ENCODE measurements around the gene KRTAP5-4. TPM values are rescaled to one million over a fixed set of nuclear protein-coding genes. Genes with fewer than 3 reads are reported as not detected.

KRTAP5-4 gene
- total and polyA plus RNA-seq, 2 donors (not counting 3 experiments of a cell fraction or from before 2014, with no cell fraction given): not detected

DNA sequence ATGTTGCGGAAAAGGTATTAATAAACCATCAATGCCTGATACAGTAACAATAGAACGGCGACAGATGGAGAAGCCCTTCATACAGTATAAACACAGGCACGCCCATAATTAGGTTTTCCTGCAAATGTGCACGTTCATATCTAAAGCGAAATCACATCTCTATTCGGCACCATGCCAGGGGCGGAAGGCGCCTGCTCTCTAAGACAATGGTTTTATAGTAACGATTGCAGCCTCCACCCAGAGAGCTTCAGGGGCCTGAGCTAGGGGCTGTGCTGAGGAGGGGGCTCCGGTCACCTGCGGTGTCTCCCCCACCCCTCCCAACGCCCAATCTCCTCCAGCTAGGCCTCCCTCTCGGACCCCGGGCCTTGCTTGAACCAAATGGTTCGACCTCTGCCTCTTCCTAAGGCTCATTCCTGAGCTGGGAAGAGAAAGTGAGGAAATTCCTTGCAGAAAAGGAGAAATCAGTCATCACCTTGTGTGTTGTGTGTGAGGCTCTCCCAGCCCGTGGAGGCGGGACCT lies 17.2 kb upstream of the KRTAP5-4 start:
- no peaks in the 10 kb centered on the region for H3K36me3 ChIP-seq (ENCODE audit: control insufficient read depth in 2 of 2, extremely low read depth in 1 of 2, insufficient read depth in 2 of 2, low read length in 2 of 2)
- peak; percentile 56 for DNase-seq (ENCODE audit: low read depth, low spot score)
- dilution Hi-C loops (cut with MboI; ENCODE audit: extremely low pct_ligation_motif_present, low sequenced_read_pairs) (no loop called here), intact Hi-C loops (cut with micrococcal nuclease) (loop anchor here (5.0 kb wide), 1 partner anchor 52 kb away; the partner anchor contains the start of gene KRTAP5-1)
- peak overlapping the region in 1 of 3 experiments; percentile 5 for H3K4me3 ChIP-seq (replicated peaks in 1 of 3; ENCODE audit: insufficient read depth in 1 of 3, low read depth in 1 of 3, low read length in 3 of 3)
- peak; percentile 70 for TF ChIP-seq GATA2 (IDR thresholded peaks at IDR 0.05; ENCODE audit: insufficient read depth, insufficient read length, low read depth, low read length)
- no peak for TF ChIP-seq FOS (IDR thresholded peaks at IDR 0.05; ENCODE audit: borderline replicate concordance, insufficient read depth, low read length)
- peak overlapping the region; percentile 6 for H2AFZ ChIP-seq (ENCODE audit: low read depth, low read length)
- ChIA-PET CTCF (interaction anchor here (0.7 to 4.9 kb wide), 15 partner anchors 8 to 525 kb away, joined by 3 to 74 read pairs (median 4); partner anchors contain the start of gene KRTAP5-5), POLR2A (no interaction called here)
- no peak overlapping the region for H3K9ac ChIP-seq (replicated peaks; ENCODE audit: extremely low read depth, insufficient read depth, low read length)
- no peaks in the 10 kb centered on the region for H3K79me2 ChIP-seq (ENCODE audit: control insufficient read depth, insufficient read depth, low read length)
- no peak overlapping the region for H3K27ac ChIP-seq (ENCODE audit: insufficient read depth, low read depth, low read length)
- H3K9me1 ChIP-seq (replicated peaks; ENCODE audit: control insufficient read depth, extremely low read depth, insufficient read depth, low read length): no peaks in the 10 kb centered on the region
- no peaks in the 10 kb centered on the region for H4K20me1 ChIP-seq (replicated peaks; ENCODE audit: control insufficient read depth, extremely low read depth, insufficient read depth, low read length)
- no TSS peak for BruUV-seq (replicated peaks)
- peaks cover 2 to 3% of the 10 kb centered on the region in 2 experiments for H3K27me3 ChIP-seq (ENCODE audit: control insufficient read depth in 2 of 2, insufficient read depth in 2 of 2, low read length in 2 of 2)
- peaks cover 11% of the 10 kb centered on the region for H3K4me1 ChIP-seq (ENCODE audit: control insufficient read depth, extremely low read depth, insufficient read depth, low read length)
- H3K4me2 ChIP-seq (ENCODE audit: insufficient read depth, low read length): peak overlapping the region; percentile 52
- FAIRE-seq: peak; percentile 81
- no peaks in the 10 kb centered on the region for H3K9me3 ChIP-seq (replicated peaks; ENCODE audit: control insufficient read depth, insufficient read depth, low read length)

DNA sequence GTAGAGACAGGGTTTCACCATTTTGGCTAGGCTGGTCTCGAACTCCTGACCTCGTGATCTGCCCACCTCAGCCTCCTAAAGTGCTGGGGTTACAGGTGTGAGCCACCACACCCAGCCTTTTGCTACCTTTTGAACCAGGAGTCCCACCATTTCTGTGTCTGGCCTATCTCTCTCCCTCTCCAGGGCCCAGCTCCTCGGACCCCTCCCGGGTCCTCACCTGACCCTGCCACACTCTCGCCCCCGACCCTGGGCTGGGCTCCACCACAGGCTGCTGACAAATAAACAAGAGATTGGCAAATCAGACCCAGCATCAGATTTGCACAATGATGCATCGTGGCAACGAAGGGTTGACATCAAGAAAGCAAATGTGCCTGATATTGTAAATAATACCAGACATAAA lies 16.4 kb upstream of the KRTAP5-4 start:
- FAIRE-seq (no peak), DNase-seq (ENCODE audit: low read depth, low spot score) (no peak)
- dilution Hi-C loops (cut with MboI; ENCODE audit: extremely low pct_ligation_motif_present, low sequenced_read_pairs): no loop called here
- no peaks in the 10 kb centered on the region for H3K9me3 ChIP-seq (replicated peaks; ENCODE audit: control insufficient read depth, insufficient read depth, low read length)
- POLR2A ChIA-PET: no interaction called here
- no peaks in the 10 kb centered on the region for H3K36me3 ChIP-seq (ENCODE audit: control insufficient read depth in 2 of 2, extremely low read depth in 1 of 2, insufficient read depth in 2 of 2, low read length in 2 of 2)
- intact Hi-C loops (cut with micrococcal nuclease): loop anchor here (5.0 kb wide), 1 partner anchor 51 kb away; the partner anchor contains the start of gene KRTAP5-1
- BruUV-seq (replicated peaks): no TSS peak
- peaks cover 2 to 3% of the 10 kb centered on the region in 2 experiments for H3K27me3 ChIP-seq (ENCODE audit: control insufficient read depth in 2 of 2, insufficient read depth in 2 of 2, low read length in 2 of 2)
- TF ChIP-seq POLR2AphosphoS5 (IDR thresholded peaks at IDR 0.05; ENCODE audit: insufficient read depth, low read depth, low read length) (no peak), GATA2 (IDR thresholded peaks at IDR 0.05; ENCODE audit: insufficient read depth, insufficient read length, low read depth, low read length) (no peak), FOS (IDR thresholded peaks at IDR 0.05; ENCODE audit: borderline replicate concordance, insufficient read depth, low read length) (no peak), EZH2 (IDR thresholded peaks at IDR 0.05; ENCODE audit: borderline replicate concordance, low read depth, low read length, severe bottlenecking) (no peak), JUN (IDR thresholded peaks at IDR 0.05; ENCODE audit: borderline replicate concordance, insufficient read depth, insufficient read length, low read depth) (no peak), POLR2A (IDR thresholded peaks at IDR 0.05; ENCODE audit: low read depth, low read length) (no peak), MYC (IDR thresholded peaks at IDR 0.05; ENCODE audit: low read depth, low read length) (no peak)
- TF ChIP-seq, protein P1, sequence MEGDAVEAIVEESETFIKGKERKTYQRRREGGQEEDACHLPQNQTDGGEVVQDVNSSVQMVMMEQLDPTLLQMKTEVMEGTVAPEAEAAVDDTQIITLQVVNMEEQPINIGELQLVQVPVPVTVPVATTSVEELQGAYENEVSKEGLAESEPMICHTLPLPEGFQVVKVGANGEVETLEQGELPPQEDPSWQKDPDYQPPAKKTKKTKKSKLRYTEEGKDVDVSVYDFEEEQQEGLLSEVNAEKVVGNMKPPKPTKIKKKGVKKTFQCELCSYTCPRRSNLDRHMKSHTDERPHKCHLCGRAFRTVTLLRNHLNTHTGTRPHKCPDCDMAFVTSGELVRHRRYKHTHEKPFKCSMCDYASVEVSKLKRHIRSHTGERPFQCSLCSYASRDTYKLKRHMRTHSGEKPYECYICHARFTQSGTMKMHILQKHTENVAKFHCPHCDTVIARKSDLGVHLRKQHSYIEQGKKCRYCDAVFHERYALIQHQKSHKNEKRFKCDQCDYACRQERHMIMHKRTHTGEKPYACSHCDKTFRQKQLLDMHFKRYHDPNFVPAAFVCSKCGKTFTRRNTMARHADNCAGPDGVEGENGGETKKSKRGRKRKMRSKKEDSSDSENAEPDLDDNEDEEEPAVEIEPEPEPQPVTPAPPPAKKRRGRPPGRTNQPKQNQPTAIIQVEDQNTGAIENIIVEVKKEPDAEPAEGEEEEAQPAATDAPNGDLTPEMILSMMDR (IDR thresholded peaks at IDR 0.05; ENCODE audit: extremely low read depth in 1 of 2, insufficient read depth in 1 of 2, low read depth in 1 of 2, low read length in 2 of 2): no peak
- TF ChIP-seq, protein P2, sequence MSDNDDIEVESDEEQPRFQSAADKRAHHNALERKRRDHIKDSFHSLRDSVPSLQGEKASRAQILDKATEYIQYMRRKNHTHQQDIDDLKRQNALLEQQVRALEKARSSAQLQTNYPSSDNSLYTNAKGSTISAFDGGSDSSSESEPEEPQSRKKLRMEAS (IDR thresholded peaks at IDR 0.05; ENCODE audit: insufficient read depth, insufficient read length): no peak
- CTCF ChIA-PET: interaction anchor here (1.2 to 4.9 kb wide), 3 partner anchors 12 to 194 kb away, joined by 3 to 74 read pairs (median 4); no protein-coding TSS in a partner anchor
- no peaks in the 10 kb centered on the region for H3K9me1 ChIP-seq (replicated peaks; ENCODE audit: control insufficient read depth, extremely low read depth, insufficient read depth, low read length)
- no peak overlapping the region for H3K9ac ChIP-seq (replicated peaks; ENCODE audit: extremely low read depth, insufficient read depth, low read length)
- H3K4me2 ChIP-seq (ENCODE audit: insufficient read depth, low read length): no peak overlapping the region
- H3K4me1 ChIP-seq (ENCODE audit: control insufficient read depth, extremely low read depth, insufficient read depth, low read length): peaks cover 11% of the 10 kb centered on the region
- H3K4me3 ChIP-seq (replicated peaks in 1 of 3; ENCODE audit: insufficient read depth in 1 of 3, low read depth in 1 of 3, low read length in 3 of 3): no peak overlapping the region
- no peak overlapping the region for H2AFZ ChIP-seq (ENCODE audit: low read depth, low read length)
- no peaks in the 10 kb centered on the region for H3K79me2 ChIP-seq (ENCODE audit: control insufficient read depth, insufficient read depth, low read length)
- no peaks in the 10 kb centered on the region for H4K20me1 ChIP-seq (replicated peaks; ENCODE audit: control insufficient read depth, extremely low read depth, insufficient read depth, low read length)
- no peak overlapping the region for H3K27ac ChIP-seq (ENCODE audit: insufficient read depth, low read depth, low read length)

All from endothelial cell of umbilical vein (primary cell).